Measurements from ENCODE around the gene ARL16.

DNA sequence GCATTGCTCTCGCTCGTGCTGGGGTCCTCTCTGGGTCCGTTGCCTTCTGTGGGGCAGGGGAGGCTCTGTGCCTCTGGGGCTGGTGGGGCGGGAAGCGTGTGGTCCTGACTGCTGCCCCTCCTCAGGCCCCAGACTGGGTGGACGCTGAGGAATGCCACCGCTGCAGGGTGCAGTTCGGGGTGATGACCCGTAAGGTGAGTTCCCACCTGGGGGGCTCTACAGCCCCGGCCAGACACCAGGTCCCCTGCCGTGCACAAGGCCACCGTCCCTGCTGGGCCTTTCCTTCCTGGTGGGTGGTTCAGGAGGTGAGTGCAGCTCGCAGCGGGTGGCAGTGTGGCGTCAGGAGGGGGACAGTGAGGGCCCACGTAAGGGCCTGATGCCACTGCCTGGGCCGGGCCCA, 7.0 kb upstream of the ARL16 start:
- TF ChIP-seq, protein P1, sequence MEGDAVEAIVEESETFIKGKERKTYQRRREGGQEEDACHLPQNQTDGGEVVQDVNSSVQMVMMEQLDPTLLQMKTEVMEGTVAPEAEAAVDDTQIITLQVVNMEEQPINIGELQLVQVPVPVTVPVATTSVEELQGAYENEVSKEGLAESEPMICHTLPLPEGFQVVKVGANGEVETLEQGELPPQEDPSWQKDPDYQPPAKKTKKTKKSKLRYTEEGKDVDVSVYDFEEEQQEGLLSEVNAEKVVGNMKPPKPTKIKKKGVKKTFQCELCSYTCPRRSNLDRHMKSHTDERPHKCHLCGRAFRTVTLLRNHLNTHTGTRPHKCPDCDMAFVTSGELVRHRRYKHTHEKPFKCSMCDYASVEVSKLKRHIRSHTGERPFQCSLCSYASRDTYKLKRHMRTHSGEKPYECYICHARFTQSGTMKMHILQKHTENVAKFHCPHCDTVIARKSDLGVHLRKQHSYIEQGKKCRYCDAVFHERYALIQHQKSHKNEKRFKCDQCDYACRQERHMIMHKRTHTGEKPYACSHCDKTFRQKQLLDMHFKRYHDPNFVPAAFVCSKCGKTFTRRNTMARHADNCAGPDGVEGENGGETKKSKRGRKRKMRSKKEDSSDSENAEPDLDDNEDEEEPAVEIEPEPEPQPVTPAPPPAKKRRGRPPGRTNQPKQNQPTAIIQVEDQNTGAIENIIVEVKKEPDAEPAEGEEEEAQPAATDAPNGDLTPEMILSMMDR (conservative IDR thresholded peaks at IDR 0.05) = no peak
- TF ChIP-seq ZFX (IDR thresholded peaks at IDR 0.05) = no peak

All from C4-2B (cell line).